WTC11 (cell line): Measurements from ENCODE around the gene HTR3B.

Experiments used
- CBFB ChIP-seq: sonication (generic); formaldehyde crosslinking; IDR thresholded peaks from 2 replicates; pipeline ENCODE4 v1.8.1; 2022; ENCODE audit warnings: mild to moderate bottlenecking, low read depth, missing genetic modification reagents
- FOXP1 ChIP-seq: sonication (generic); formaldehyde crosslinking; IDR thresholded peaks from 2 replicates; pipeline ENCODE4 v1.8.0; 2022; ENCODE audit warnings: missing genetic modification reagents, mild to moderate bottlenecking, moderate library complexity, borderline replicate concordance
- JUN ChIP-seq: sonication (generic); formaldehyde crosslinking; IDR thresholded peaks from 2 replicates; pipeline ENCODE4 v1.8.0; 2023; ENCODE audit warnings: mild to moderate bottlenecking, missing genetic modification reagents
- KAT7 ChIP-seq: sonication (generic); formaldehyde crosslinking; IDR thresholded peaks from 2 replicates; pipeline ENCODE4 v1.8.1; 2023; ENCODE audit warnings: missing genetic modification reagents, mild to moderate bottlenecking, borderline replicate concordance
- SMAD4 ChIP-seq: sonication (generic); formaldehyde crosslinking; IDR thresholded peaks from 2 replicates; pipeline ENCODE4 v1.8.0; 2022; ENCODE audit warnings: mild to moderate bottlenecking, missing genetic modification reagents
- SP1 ChIP-seq: sonication (generic); formaldehyde crosslinking; conservative IDR thresholded peaks from 2 replicates; pipeline ENCODE4 v1.8.1; 2022; ENCODE audit warnings: missing genetic modification reagents
- TCF7 ChIP-seq: sonication (generic); formaldehyde crosslinking; IDR thresholded peaks from 2 replicates; pipeline ENCODE4 v1.8.0; 2022; ENCODE audit warnings: mild to moderate bottlenecking, low read depth, missing genetic modification reagents, moderate library complexity
- TF ChIP-seq, protein P1 (sequence below): sonication (generic); formaldehyde crosslinking; IDR thresholded peaks from 2 replicates; pipeline ENCODE4 v1.8.1; 2022; ENCODE audit warnings: low read depth, missing genetic modification reagents, borderline replicate concordance
- TF ChIP-seq, protein P2 (sequence below): fragments of 200-600 bp; IDR thresholded peaks from 2 replicates; pipeline ENCODE4 v1.8.0; 2022; ENCODE audit warnings: antibody characterized with exemption
- TF ChIP-seq, protein P3 (sequence below): sonication (generic); formaldehyde crosslinking; IDR thresholded peaks from 2 replicates; pipeline ENCODE4 v1.8.0; 2022; ENCODE audit warnings: mild to moderate bottlenecking, missing genetic modification reagents
- TF ChIP-seq, protein P4 (sequence below): sonication (generic); formaldehyde crosslinking; IDR thresholded peaks from 2 replicates; pipeline ENCODE4 v1.8.1; 2023; ENCODE audit warnings: mild to moderate bottlenecking, missing genetic modification reagents, moderate library complexity
- TF ChIP-seq, protein P5 (sequence below): sonication (generic); formaldehyde crosslinking; conservative IDR thresholded peaks from 2 replicates; pipeline ENCODE4 v1.8.1; 2022; ENCODE audit warnings: mild to moderate bottlenecking, missing genetic modification reagents
- TF ChIP-seq, protein P6 (sequence below): sonication (generic); formaldehyde crosslinking; IDR thresholded peaks from 2 replicates; pipeline ENCODE4 v1.8.1; 2023; ENCODE audit warnings: mild to moderate bottlenecking, missing genetic modification reagents, moderate library complexity

DNA sequence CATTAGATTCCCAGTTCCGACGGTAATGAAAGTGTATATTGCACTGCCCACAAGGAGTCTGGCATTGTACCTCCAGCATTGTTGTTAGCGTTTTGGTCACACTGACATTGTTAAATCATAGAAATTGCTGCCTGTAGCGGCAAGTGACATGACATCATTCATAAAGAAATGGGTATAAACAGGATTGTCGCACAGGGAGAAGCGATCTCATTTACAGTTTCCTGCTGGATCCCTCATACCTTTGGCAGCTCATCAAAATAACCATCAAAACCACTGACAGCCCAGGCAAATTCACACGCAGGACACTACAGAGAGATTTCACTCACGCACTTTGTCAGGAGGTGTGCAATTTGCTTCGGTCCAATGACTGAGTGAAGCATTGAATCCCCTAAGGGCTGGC, 3.5 kb downstream of the HTR3B start:
- TF ChIP-seq, protein P1, sequence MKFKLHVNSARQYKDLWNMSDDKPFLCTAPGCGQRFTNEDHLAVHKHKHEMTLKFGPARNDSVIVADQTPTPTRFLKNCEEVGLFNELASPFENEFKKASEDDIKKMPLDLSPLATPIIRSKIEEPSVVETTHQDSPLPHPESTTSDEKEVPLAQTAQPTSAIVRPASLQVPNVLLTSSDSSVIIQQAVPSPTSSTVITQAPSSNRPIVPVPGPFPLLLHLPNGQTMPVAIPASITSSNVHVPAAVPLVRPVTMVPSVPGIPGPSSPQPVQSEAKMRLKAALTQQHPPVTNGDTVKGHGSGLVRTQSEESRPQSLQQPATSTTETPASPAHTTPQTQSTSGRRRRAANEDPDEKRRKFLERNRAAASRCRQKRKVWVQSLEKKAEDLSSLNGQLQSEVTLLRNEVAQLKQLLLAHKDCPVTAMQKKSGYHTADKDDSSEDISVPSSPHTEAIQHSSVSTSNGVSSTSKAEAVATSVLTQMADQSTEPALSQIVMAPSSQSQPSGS (CRISPR knock-in tag) = no peak
- TF ChIP-seq, protein P2, sequence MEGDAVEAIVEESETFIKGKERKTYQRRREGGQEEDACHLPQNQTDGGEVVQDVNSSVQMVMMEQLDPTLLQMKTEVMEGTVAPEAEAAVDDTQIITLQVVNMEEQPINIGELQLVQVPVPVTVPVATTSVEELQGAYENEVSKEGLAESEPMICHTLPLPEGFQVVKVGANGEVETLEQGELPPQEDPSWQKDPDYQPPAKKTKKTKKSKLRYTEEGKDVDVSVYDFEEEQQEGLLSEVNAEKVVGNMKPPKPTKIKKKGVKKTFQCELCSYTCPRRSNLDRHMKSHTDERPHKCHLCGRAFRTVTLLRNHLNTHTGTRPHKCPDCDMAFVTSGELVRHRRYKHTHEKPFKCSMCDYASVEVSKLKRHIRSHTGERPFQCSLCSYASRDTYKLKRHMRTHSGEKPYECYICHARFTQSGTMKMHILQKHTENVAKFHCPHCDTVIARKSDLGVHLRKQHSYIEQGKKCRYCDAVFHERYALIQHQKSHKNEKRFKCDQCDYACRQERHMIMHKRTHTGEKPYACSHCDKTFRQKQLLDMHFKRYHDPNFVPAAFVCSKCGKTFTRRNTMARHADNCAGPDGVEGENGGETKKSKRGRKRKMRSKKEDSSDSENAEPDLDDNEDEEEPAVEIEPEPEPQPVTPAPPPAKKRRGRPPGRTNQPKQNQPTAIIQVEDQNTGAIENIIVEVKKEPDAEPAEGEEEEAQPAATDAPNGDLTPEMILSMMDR = no peak
- TF ChIP-seq, protein P3, sequence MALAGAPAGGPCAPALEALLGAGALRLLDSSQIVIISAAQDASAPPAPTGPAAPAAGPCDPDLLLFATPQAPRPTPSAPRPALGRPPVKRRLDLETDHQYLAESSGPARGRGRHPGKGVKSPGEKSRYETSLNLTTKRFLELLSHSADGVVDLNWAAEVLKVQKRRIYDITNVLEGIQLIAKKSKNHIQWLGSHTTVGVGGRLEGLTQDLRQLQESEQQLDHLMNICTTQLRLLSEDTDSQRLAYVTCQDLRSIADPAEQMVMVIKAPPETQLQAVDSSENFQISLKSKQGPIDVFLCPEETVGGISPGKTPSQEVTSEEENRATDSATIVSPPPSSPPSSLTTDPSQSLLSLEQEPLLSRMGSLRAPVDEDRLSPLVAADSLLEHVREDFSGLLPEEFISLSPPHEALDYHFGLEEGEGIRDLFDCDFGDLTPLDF (CRISPR knock-in tag) = no peak
- TF ChIP-seq, protein P4, sequence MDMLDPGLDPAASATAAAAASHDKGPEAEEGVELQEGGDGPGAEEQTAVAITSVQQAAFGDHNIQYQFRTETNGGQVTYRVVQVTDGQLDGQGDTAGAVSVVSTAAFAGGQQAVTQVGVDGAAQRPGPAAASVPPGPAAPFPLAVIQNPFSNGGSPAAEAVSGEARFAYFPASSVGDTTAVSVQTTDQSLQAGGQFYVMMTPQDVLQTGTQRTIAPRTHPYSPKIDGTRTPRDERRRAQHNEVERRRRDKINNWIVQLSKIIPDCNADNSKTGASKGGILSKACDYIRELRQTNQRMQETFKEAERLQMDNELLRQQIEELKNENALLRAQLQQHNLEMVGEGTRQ (CRISPR knock-in tag) = no peak
- TF ChIP-seq KAT7 (CRISPR knock-in tag) = no peak
- TF ChIP-seq TCF7 = no peak
- no peak for TF ChIP-seq CBFB (CRISPR knock-in tag)
- TF ChIP-seq, protein P5, sequence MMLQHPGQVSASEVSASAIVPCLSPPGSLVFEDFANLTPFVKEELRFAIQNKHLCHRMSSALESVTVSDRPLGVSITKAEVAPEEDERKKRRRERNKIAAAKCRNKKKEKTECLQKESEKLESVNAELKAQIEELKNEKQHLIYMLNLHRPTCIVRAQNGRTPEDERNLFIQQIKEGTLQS (CRISPR knock-in tag) = no peak
- TF ChIP-seq SP1 = no peak
- no peak for TF ChIP-seq SMAD4 (CRISPR knock-in tag)
- TF ChIP-seq, protein P6, sequence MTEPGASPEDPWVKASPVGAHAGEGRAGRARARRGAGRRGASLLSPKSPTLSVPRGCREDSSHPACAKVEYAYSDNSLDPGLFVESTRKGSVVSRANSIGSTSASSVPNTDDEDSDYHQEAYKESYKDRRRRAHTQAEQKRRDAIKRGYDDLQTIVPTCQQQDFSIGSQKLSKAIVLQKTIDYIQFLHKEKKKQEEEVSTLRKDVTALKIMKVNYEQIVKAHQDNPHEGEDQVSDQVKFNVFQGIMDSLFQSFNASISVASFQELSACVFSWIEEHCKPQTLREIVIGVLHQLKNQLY (CRISPR knock-in tag) = no peak
- TF ChIP-seq FOXP1 (CRISPR knock-in tag) = no peak
- no peak for TF ChIP-seq JUN (CRISPR knock-in tag)
